ENCODE data around the gene KRT26. TPM values are rescaled to one million over a fixed set of nuclear protein-coding genes. Genes with fewer than 3 reads are reported as not detected.

Gene KRT26, protein sequence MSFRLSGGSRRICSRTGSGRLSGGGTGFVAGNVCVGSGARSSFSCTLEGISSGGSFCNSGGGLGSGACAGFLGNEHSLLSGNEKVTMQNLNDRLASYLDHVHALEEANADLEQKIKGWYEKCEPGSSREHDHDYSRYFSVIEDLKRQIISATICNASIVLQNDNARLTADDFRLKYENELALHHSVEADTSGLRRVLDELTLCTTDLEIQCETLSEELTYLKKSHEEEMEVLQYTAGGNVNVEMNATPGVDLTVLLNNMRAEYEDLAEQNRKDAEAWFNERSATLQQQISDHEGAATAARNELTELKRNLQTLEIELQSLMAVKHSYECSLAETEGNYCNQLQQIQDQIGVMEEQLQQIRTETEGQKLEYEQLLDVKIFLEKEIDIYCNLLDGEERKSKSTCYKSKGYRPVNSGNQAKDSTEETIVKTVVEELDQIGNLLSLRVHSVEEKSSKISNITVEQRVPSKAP
- not detected in 2 replicates for total RNA-seq

DNA sequence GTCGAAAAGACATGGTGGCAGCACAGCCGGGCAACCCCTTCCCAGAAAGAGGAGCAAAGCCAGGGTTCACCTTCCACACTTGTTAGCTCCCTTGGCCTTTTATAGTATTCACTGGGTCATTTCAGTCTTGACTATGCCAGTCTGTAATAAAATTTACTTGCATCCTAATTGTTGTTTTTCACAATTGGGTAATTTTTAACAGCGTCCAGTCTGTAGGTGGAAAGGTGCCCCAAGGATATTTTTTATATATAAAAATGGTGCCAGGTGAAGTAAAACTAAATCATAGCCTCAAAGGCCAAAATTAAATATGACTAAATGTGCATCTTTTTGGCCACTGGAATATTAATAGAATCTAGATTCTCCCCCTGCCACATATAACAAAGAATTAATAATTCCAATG, at the start of gene KRT26:
Gene KRT26, minus strand, starts transcription at position 101 of the 400 bp plus-strand sequence. Its CDS starts 88 bp downstream, at position 13.

DNA sequence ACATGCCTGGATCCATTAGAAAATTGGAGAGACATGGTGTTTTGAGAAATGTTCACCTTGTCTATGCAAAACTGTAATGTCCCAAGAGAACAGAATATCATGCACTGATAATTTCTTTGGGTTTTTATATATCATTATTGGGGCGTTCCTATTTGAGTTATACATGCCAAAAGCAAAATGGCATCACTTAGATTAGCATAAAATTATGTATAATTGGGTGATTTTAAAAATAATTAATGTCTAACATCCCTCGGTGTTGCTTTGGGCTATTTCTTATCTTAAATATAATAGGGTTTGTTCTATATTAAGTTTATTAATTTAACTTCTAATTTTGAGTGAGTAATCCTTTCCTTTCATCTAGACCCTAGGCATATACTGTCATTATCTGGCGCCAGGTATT, 27.9 kb upstream of the KRT26 start, which contains the start of gene KRT28:
Gene KRT28, minus strand, starts transcription at position 101 of the 400 bp plus-strand sequence. Its CDS starts 66 bp downstream, at position 35.

DNA sequence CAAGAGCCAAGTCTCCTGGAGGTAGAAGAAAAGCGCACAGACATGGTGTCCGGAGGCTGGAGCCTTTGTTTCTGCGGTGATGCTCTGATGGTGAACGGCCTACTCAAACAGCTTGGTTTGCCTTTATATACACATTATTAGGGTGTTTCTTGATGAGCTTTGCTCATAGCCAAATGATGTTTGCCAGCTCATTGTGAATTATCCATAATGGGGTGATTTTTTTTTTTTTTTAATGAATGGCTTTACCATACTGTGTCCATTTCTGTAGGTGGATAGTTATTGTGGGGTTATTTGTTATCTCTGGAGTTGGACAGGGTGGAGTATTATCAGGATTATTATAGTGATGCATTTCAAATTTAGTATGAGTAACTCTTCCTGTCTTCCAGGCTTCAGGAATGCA, 10.4 kb upstream of the KRT26 start, which contains the start of gene KRT27:
Gene KRT27, minus strand, starts transcription at position 101 of the 400 bp plus-strand sequence. Its CDS starts 57 bp downstream, at position 44.

DNA sequence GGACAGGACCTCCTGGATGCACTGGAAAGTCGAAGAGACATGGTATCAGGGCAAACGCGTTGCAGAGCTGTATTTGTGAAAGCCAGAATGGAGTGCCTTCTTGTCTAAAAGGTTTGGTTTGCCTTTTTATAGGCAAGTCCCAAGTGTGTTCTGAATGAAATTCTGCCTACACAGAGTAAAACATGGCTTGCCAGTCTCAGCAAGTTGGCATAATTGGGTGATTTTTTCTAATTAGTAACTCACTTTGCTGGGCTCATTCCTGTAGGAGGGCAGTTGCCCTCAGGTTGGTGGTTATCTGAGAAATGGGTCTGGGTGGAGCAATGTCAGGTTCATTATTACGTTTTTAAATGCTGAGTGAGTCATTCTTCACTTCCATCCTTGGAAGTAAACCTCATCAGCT, 16.8 kb downstream of the KRT26 start, which contains the start of gene KRT25:
Gene KRT25, minus strand, starts transcription at position 101 of the 400 bp plus-strand sequence. Its CDS starts 60 bp downstream, at position 41.

Other genes with a start within 250 kb of the KRT26 start
- gene CCR7, start 206.7 kb downstream of the KRT26 start, total RNA-seq: not detected in 2 replicates
- gene SMARCE1, start 124.4 kb downstream of the KRT26 start, total RNA-seq: 81.3 and 87.2 TPM in 2 replicates
- not detected in 2 replicates for gene KRT222, start 107.0 kb downstream of the KRT26 start, total RNA-seq
- 1.5 and 2.5 TPM in 2 replicates for gene KRT24, start 68.4 kb downstream of the KRT26 start, total RNA-seq
- gene KRT25, start 16.9 kb downstream of the KRT26 start, total RNA-seq: not detected in 2 replicates
- gene KRT27, start 10.3 kb upstream of the KRT26 start, total RNA-seq: not detected in 2 replicates
- gene KRT28, start 27.8 kb upstream of the KRT26 start, total RNA-seq: not detected in 2 replicates
- gene KRT10, start 50.4 kb upstream of the KRT26 start, total RNA-seq: 59.0 and 68.3 TPM in 2 replicates
- not detected in 2 replicates for gene KRT12, start 95.0 kb upstream of the KRT26 start, total RNA-seq
- gene KRT20, start 113.0 kb upstream of the KRT26 start, total RNA-seq: not detected in 2 replicates
- 35.7 and 36.8 TPM in 2 replicates for gene KRT23, start 165.4 kb upstream of the KRT26 start, total RNA-seq
- not detected in 2 replicates for gene KRT39, start 194.7 kb upstream of the KRT26 start, total RNA-seq
- 0.07 TPM in 1 of 2 replicates, not detected in the other for gene KRT40, start 212.1 kb upstream of the KRT26 start, total RNA-seq
- gene KRTAP3-3, start 222.0 kb upstream of the KRT26 start, total RNA-seq: not detected in 2 replicates
- not detected in 2 replicates for gene KRTAP3-2, start 227.7 kb upstream of the KRT26 start, total RNA-seq
- gene KRTAP3-1, start 236.9 kb upstream of the KRT26 start, total RNA-seq: not detected in 2 replicates

Data from airway epithelial cell (primary cell).